Ishikawa (cell line): ENCODE results near the gene WFDC9.

Experiments
- CEBPB ChIP-seq: IDR thresholded peaks from 2 replicates; pipeline ENCODE4 v1.6.1; 2012
- CREB1 ChIP-seq: IDR thresholded peaks from 2 replicates; pipeline ENCODE4 v1.6.1; 2012; ENCODE audit warnings: low read depth
- EGR1 ChIP-seq: IDR thresholded peaks from 2 replicates; pipeline ENCODE4 v1.6.1; 2012
- EP300 ChIP-seq: IDR thresholded peaks from 2 replicates; pipeline ENCODE4 v1.6.1; 2012; ENCODE audit warnings: borderline replicate concordance
- FOXM1 ChIP-seq: IDR thresholded peaks from 2 replicates; pipeline ENCODE4 v1.6.1; 2012; ENCODE audit warnings: low read depth, borderline replicate concordance
- NFIC ChIP-seq: IDR thresholded peaks from 2 replicates; pipeline ENCODE4 v1.6.1; 2012
- RAD21 ChIP-seq: IDR thresholded peaks from 2 replicates; pipeline ENCODE4 v1.6.1; 2012; ENCODE audit warnings: low read depth
- TAF1 ChIP-seq: IDR thresholded peaks from 2 replicates; pipeline ENCODE4 v1.6.1; 2012; ENCODE audit warnings: low read depth, mild to moderate bottlenecking
- TCF12 ChIP-seq: IDR thresholded peaks from 2 replicates; pipeline ENCODE4 v1.6.1; 2012; ENCODE audit warnings: low read depth
- TEAD4 ChIP-seq: IDR thresholded peaks from 2 replicates; pipeline ENCODE4 v1.6.1; 2012
- USF1 ChIP-seq: IDR thresholded peaks from 2 replicates; pipeline ENCODE4 v1.6.1; 2012
- YY1 ChIP-seq: IDR thresholded peaks from 2 replicates; pipeline ENCODE4 v1.6.1; 2012; ENCODE audit warnings: low read depth
- ZBTB7A ChIP-seq: IDR thresholded peaks from 2 replicates; pipeline ENCODE4 v1.6.1; 2012; ENCODE audit warnings: low read depth
- TF ChIP-seq, protein P1 (sequence below): IDR thresholded peaks from 2 replicates; pipeline ENCODE4 v1.6.1; 2012
- TF ChIP-seq, protein P2 (sequence below): IDR thresholded peaks from 2 replicates; pipeline ENCODE4 v1.6.1; 2012; ENCODE audit warnings: low read depth, mild to moderate bottlenecking

The WFDC9 gene

GRCh38 chr20:45611054-45611453 is 20.0 kb downstream of the WFDC9 start:
- TF ChIP-seq NFIC (no peak), TAF1 (no peak), TEAD4 (no peak), TCF12 (no peak), CEBPB (peak; percentile 50; the same call in 1 of the 2 replicates), EGR1 (peak; percentile 64)

GRCh38 chr20:45607810-45608209 is 23.3 kb downstream of the WFDC9 start:
- TF ChIP-seq EP300, result no peak
- no peak for TF ChIP-seq FOXM1
- no peak for TF ChIP-seq NFIC
- TF ChIP-seq CREB1, result no peak
- TF ChIP-seq ZBTB7A, result no peak
- no peak for TF ChIP-seq YY1
- TF ChIP-seq TEAD4, result no peak
- TF ChIP-seq TAF1, result no peak
- no peak for TF ChIP-seq EGR1
- no peak for TF ChIP-seq TCF12
- no peak for TF ChIP-seq RAD21
- TF ChIP-seq, protein P1, sequence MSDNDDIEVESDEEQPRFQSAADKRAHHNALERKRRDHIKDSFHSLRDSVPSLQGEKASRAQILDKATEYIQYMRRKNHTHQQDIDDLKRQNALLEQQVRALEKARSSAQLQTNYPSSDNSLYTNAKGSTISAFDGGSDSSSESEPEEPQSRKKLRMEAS, result no peak
- TF ChIP-seq, protein P2, sequence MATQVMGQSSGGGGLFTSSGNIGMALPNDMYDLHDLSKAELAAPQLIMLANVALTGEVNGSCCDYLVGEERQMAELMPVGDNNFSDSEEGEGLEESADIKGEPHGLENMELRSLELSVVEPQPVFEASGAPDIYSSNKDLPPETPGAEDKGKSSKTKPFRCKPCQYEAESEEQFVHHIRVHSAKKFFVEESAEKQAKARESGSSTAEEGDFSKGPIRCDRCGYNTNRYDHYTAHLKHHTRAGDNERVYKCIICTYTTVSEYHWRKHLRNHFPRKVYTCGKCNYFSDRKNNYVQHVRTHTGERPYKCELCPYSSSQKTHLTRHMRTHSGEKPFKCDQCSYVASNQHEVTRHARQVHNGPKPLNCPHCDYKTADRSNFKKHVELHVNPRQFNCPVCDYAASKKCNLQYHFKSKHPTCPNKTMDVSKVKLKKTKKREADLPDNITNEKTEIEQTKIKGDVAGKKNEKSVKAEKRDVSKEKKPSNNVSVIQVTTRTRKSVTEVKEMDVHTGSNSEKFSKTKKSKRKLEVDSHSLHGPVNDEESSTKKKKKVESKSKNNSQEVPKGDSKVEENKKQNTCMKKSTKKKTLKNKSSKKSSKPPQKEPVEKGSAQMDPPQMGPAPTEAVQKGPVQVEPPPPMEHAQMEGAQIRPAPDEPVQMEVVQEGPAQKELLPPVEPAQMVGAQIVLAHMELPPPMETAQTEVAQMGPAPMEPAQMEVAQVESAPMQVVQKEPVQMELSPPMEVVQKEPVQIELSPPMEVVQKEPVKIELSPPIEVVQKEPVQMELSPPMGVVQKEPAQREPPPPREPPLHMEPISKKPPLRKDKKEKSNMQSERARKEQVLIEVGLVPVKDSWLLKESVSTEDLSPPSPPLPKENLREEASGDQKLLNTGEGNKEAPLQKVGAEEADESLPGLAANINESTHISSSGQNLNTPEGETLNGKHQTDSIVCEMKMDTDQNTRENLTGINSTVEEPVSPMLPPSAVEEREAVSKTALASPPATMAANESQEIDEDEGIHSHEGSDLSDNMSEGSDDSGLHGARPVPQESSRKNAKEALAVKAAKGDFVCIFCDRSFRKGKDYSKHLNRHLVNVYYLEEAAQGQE, result no peak
- no peak for TF ChIP-seq CEBPB
- no peak for TF ChIP-seq USF1

GRCh38 chr20:45595235-45595634 is 35.8 kb downstream of the WFDC9 start:
- no peak for TF ChIP-seq TAF1
- no peak for TF ChIP-seq YY1
- TF ChIP-seq, protein P2, result no peak
- TF ChIP-seq ZBTB7A, result no peak
- no peak for TF ChIP-seq EGR1
- TF ChIP-seq NFIC, result no peak
- TF ChIP-seq FOXM1, result no peak
- TF ChIP-seq CEBPB, result no peak

DNA sequence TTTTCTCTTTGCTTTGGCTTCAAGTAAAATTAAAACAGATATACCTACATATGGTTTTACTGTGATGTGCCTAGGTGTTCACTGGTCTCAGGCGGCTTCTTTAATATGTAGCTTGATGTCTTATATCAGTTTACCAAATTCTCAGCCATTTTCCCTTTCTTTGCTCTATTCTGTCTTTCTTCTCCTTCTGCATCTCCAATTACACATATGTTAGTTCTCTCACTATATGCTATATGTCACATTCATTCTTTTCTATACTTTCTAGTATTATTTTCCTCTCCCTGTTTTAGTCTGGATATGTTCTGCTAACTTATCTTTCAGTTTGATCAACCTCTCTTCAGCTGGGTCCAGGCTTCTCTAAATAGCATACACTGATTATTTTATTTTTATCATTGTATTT is 37.6 kb downstream of the WFDC9 start:
- no peak for TF ChIP-seq USF1
- TF ChIP-seq TEAD4, result no peak
- no peak for TF ChIP-seq TCF12
- TF ChIP-seq EGR1, result no peak
- TF ChIP-seq YY1, result no peak
- TF ChIP-seq RAD21, result no peak
- TF ChIP-seq CEBPB, result no peak
- no peak for TF ChIP-seq CREB1

DNA sequence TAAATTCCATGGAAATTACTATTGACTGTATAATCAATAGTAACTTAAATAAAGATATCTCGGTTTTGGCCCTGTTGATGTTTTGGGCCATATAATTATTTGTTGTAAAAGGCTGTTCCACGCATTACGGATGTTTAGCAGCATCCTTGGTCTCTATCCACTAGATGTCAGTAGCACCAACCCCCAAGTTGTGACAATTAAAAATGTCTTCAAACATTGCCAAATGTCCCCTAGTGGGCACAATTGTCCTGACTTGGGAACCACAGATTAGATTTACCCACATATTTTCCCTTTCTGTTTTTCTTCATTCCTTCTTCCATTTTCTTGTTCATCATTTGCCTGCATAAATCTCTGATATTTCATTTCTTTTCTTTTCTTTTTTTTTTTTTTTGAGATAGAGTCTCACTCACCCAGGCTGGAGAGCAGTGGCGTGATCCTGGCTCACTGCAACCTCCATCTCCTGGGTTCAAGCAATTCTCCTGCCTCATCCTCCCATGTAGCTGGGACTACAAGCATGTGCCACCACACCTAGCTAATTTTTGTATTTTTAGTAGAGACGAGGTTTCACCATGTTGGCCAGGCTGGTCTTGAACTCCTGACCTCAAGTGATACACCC is 38.4 kb downstream of the WFDC9 start:
- TF ChIP-seq NFIC (0 out of 2 replicates have a peak, but pooled peaks have one; percentile 13), TEAD4 (no peak), TCF12 (no peak), TAF1 (no peak), YY1 (0 out of 2 replicates have a peak, but pooled peaks have one; percentile 18), RAD21 (peak; percentile 74)

- TF ChIP-seq TCF12, result no peak
- no peak for TF ChIP-seq USF1
- TF ChIP-seq, protein P2, result no peak
- no peak for TF ChIP-seq EP300
- no peak for TF ChIP-seq CREB1
- no peak for TF ChIP-seq TEAD4
- TF ChIP-seq FOXM1, result no peak
- TF ChIP-seq TAF1, result no peak
- no peak for TF ChIP-seq EGR1
These were observed 41.4 kb downstream of the WFDC9 start for GRCh38 chr20:45589725-45590124.
